Muscle layer of colon (tissue), 2 donors: ENCODE data around the gene ASB18.

Experiments
- H3K27ac ChIP-seq: one replicate; pipeline ENCODE4 v1.7.0; 2013; ENCODE audit warnings: low read depth, mild to moderate bottlenecking, low read length, moderate library complexity
- H3K27me3 ChIP-seq, 2 donors: one replicate each; pipeline ENCODE4 v1.7.0; 2013; ENCODE audit warnings: low read length in 2 of 2, mild to moderate bottlenecking in 2 of 2; ENCODE audit not compliant: insufficient read depth in 2 of 2, control insufficient read depth in 1 of 2
- H3K36me3 ChIP-seq: one replicate; pipeline ENCODE4 v1.7.0; 2013; ENCODE audit warnings: mild to moderate bottlenecking, low read length; ENCODE audit not compliant: insufficient read depth
- H3K4me1 ChIP-seq: one replicate; pipeline ENCODE4 v1.7.0; 2013; ENCODE audit warnings: mild to moderate bottlenecking, low read length; ENCODE audit not compliant: insufficient read depth
- H3K4me3 ChIP-seq, 2 donors: one replicate each; pipeline ENCODE4 v1.7.0; 2013; ENCODE audit warnings: low read length in 2 of 2, low read depth in 1 of 2, mild to moderate bottlenecking in 1 of 2, moderate library complexity in 1 of 2
- H3K9ac ChIP-seq: one replicate; pipeline ENCODE4 v1.7.0; 2013; ENCODE audit warnings: low read length
- H3K9me3 ChIP-seq: one replicate; pipeline ENCODE4 v1.7.0; 2013; ENCODE audit warnings: mild to moderate bottlenecking, low read length
- donor health status: abdominal sarcoma.
- donor health status: Adenocarcinoma of cecum.

ASB18 gene

GRCh38 chr2:236177604-236177966 is 86.6 kb downstream of the ASB18 start:
- Histone ChIP-seq H3K27me3 (peaks cover 79 to 80% of the 10 kb centered on the region in 2 donors), H3K4me1 (peaks cover 13% of the 10 kb centered on the region)

DNA sequence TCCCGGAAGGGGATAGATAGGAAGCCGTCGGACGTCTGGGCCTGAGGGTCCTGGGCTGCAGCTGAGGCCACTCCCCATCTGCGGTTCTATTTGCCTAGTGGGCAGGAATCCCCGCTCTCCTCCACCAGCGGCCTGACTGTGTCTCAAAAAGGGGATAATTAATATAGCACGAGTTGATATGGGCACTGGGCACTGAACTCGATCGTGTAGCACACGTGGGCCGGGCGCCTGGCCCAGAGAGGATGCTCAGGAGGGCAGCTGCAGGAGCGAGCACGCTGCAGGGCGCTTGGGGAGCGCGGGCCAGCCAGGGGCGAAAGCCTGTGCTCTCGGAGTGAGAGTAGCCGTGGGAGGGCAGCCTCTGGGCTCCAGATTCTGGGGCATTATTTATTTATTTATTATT is 87.3 kb downstream of the ASB18 start:
- no peaks in the 10 kb centered on the region for H3K36me3 ChIP-seq
- H3K4me1 ChIP-seq = peaks cover 18% of the 10 kb centered on the region
- no peak overlapping the region for H3K4me3 ChIP-seq
- H3K9me3 ChIP-seq = no peaks in the 10 kb centered on the region
- H3K27ac ChIP-seq = no peak overlapping the region
- H3K27me3 ChIP-seq = peaks cover 85 to 86% of the 10 kb centered on the region in 2 donors
- no peak overlapping the region for H3K9ac ChIP-seq

More at GRCh38 chr2:236177604-236177966, 86.6 kb downstream of the ASB18 start:
- no peak overlapping the region for H3K27ac ChIP-seq
- H3K4me3 ChIP-seq = peak overlapping the region in 1 of 2 donors; percentile 32
- no peaks in the 10 kb centered on the region for H3K36me3 ChIP-seq
- no peak overlapping the region for H3K9ac ChIP-seq
- no peaks in the 10 kb centered on the region for H3K9me3 ChIP-seq

- no peaks in the 10 kb centered on the region for H3K36me3 ChIP-seq
- H3K9me3 ChIP-seq = no peaks in the 10 kb centered on the region
- H3K4me3 ChIP-seq = no peak overlapping the region
- peaks cover 18% of the 10 kb centered on the region for H3K4me1 ChIP-seq
- no peak overlapping the region for H3K9ac ChIP-seq
- peaks cover 90 to 92% of the 10 kb centered on the region in 2 donors for H3K27me3 ChIP-seq
- H3K27ac ChIP-seq = no peak overlapping the region
These were observed 87.8 kb downstream of the ASB18 start for GRCh38 chr2:236176417-236176816.

- H3K9ac ChIP-seq = no peak overlapping the region
- H3K27ac ChIP-seq = no peak overlapping the region
- peaks cover 18% of the 10 kb centered on the region for H3K4me1 ChIP-seq
- peaks cover 91 to 99% of the 10 kb centered on the region in 2 donors for H3K27me3 ChIP-seq
- no peak overlapping the region for H3K4me3 ChIP-seq
- no peaks in the 10 kb centered on the region for H3K9me3 ChIP-seq
- no peaks in the 10 kb centered on the region for H3K36me3 ChIP-seq
These were observed 88.6 kb downstream of the ASB18 start for GRCh38 chr2:236175548-236176150.

- peaks cover 94 to 100% of the 10 kb centered on the region in 2 donors for H3K27me3 ChIP-seq
- no peak overlapping the region for H3K4me3 ChIP-seq
- H3K36me3 ChIP-seq = no peaks in the 10 kb centered on the region
- H3K4me1 ChIP-seq = peaks cover 17% of the 10 kb centered on the region
- no peak overlapping the region for H3K9ac ChIP-seq
- H3K9me3 ChIP-seq = no peaks in the 10 kb centered on the region
- H3K27ac ChIP-seq = no peak overlapping the region
These were observed 90.2 kb downstream of the ASB18 start for GRCh38 chr2:236173729-236174607.

- H3K27ac ChIP-seq = no peak overlapping the region
- peaks cover 88 to 100% of the 10 kb centered on the region in 2 donors for H3K27me3 ChIP-seq
- no peak overlapping the region for H3K4me3 ChIP-seq
- no peak overlapping the region for H3K9ac ChIP-seq
- no peaks in the 10 kb centered on the region for H3K9me3 ChIP-seq
- H3K36me3 ChIP-seq = no peaks in the 10 kb centered on the region
- peaks cover 9% of the 10 kb centered on the region for H3K4me1 ChIP-seq
These were observed 91.0 kb downstream of the ASB18 start for GRCh38 chr2:236173036-236173728.

- H3K4me3 ChIP-seq = no peak overlapping the region
- no peak overlapping the region for H3K9ac ChIP-seq
- no peaks in the 10 kb centered on the region for H3K36me3 ChIP-seq
- no peak overlapping the region for H3K27ac ChIP-seq
- no peaks in the 10 kb centered on the region for H3K9me3 ChIP-seq
- H3K4me1 ChIP-seq = peaks cover 7% of the 10 kb centered on the region
- peaks cover 81 to 98% of the 10 kb centered on the region in 2 donors for H3K27me3 ChIP-seq
These were observed 91.8 kb downstream of the ASB18 start for GRCh38 chr2:236172255-236173035.

- no peak overlapping the region for H3K4me3 ChIP-seq
- H3K9me3 ChIP-seq = no peaks in the 10 kb centered on the region
- H3K27ac ChIP-seq = no peak overlapping the region
- H3K9ac ChIP-seq = no peak overlapping the region
- peaks cover 9% of the 10 kb centered on the region for H3K4me1 ChIP-seq
- peaks cover 81 to 98% of the 10 kb centered on the region in 2 donors for H3K27me3 ChIP-seq
- no peaks in the 10 kb centered on the region for H3K36me3 ChIP-seq
These were observed 92.4 kb downstream of the ASB18 start for GRCh38 chr2:236171680-236172254.

DNA sequence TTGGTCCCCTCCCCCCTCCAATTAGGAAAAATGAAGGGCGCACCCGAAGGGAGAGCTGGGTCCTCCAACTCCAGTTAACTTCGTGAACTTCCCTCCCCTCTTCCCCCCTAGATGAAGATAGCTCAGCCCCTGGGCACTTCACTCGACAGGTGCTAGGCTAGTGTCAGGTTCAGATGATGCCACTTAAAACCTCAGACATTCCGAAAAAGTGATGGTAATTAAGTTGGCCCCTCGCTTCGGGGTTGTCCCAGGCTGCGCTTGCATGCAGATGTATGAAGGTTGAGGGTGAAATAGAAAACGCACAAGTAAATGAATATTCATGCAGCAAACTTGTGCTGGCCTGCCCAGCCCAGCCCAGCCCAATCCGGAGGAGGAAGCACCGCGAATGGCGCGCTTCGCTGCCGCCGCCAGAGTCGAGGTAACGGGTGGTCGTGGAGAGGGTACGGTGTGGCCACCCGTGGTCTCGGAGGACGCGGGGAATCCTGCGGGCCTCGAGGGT is 93.0 kb downstream of the ASB18 start:
- no peak overlapping the region for H3K4me3 ChIP-seq
- H3K9ac ChIP-seq = no peak overlapping the region
- no peaks in the 10 kb centered on the region for H3K36me3 ChIP-seq
- peaks cover 81 to 98% of the 10 kb centered on the region in 2 donors for H3K27me3 ChIP-seq
- H3K9me3 ChIP-seq = no peaks in the 10 kb centered on the region
- no peak overlapping the region for H3K27ac ChIP-seq
- peaks cover 14% of the 10 kb centered on the region for H3K4me1 ChIP-seq

GRCh38 chr2:236170590-236171165 is 93.5 kb downstream of the ASB18 start:
- no peaks in the 10 kb centered on the region for H3K36me3 ChIP-seq
- peaks cover 81 to 98% of the 10 kb centered on the region in 2 donors for H3K27me3 ChIP-seq
- H3K27ac ChIP-seq = no peak overlapping the region
- H3K4me3 ChIP-seq = no peak overlapping the region
- no peak overlapping the region for H3K9ac ChIP-seq
- peaks cover 20% of the 10 kb centered on the region for H3K4me1 ChIP-seq
- no peaks in the 10 kb centered on the region for H3K9me3 ChIP-seq
